Activated CD4-positive, CD25-positive, alpha-beta regulatory T cell (primary cell): ENCODE measurements around the gene TM2D3.

Experiments
- DNase-seq, 4 experiments: peaks; one replicate each; lab custom pipeline; 2025; lab: John Stamatoyannopoulos, UW

TM2D3 gene

DNA sequence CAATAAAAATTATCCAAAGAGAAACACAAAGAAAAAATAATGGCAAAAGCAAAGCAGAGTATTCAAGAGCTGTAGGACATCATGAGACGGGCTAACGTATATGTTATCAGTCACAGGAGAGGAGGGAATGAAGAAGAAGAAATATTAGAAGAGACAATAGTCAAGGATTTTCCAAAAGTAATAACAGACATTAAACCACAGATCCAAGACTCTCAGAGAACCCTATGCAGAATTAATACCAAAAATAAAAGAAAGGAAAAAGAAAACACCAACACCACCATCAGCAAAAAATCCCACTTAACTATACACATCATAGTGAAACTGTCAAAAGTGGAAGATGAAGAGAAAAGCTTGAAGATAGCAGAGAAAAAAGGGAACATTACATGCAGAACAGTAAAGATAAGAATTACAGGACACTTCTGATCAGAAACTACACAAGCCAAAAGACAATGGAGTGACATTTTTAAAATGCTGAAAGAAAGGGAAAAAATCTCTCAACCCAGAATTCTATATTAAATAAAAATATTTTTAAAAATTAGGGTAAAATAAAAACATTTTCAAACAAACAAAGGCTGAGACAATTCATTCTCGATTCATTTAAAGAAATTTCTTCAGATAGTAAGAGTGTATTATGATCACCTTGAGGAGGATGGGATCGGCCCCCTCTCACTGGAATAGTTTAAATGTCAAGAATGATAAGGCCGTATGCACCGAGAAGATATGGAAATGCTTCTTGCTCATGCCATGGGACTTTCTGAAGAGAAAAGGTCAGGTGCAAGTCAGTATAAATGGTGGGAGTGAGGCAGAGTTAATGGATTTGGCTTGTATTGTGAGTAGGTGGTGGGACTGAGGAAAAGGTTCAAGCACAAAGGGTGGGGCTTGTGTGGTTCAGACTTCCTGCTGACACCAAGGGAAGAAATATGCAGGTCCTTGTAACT lies 28.5 kb downstream of the TM2D3 start:
- no peak for DNase-seq

DNA sequence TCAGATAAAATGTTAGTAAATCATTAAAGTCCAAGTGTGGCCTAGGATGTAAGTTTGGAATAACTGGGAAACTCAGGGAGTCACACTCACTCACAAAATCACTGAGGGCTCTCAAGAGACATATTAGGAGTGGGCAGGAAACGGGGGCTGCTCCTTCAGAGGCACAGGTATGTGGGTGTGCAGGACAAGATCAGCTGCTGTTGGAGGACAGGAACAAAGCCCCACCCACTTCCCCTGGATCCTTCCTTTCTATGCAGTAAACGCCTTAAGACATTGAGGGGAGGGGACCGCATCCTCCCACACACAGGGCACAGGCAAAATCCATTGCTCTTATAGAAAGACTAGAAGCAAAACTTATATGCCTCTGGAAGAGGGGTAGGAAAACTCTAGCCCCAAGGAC lies 30.2 kb downstream of the TM2D3 start:
- DNase-seq: no peak

DNA sequence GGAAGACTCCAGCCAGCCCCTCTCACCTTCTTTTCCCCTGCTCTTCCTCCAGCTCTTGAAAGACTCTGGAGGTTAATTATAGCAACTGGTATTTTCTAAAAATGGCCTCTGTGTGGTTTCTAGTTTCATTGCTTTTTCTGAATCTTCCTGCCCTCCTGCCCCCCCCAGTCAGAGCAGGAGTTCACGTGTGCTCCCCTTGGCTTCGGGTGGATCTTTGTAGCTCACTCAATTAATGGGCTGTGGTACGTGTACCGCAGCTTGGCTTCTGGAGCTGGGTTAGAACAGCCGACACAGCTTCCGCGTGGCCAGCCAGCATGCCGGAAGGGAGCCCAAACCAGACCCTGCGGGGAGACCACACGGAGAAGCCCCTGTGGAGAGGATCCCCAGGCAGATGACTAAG lies 31.5 kb downstream of the TM2D3 start:
- no peak for DNase-seq

DNA sequence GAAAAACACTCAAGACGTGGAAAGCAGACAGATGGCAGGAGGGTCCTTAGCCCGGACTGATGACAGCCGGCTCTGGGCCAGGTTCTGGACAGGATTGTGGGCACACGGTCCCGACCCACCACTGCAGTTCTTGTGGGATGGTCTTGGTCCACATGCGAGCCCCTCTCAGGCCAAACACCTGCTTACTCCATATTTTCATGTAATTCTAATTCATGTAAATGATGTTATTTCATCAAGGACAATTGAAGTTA lies 32.6 kb downstream of the TM2D3 start:
- DNase-seq: no peak

DNA sequence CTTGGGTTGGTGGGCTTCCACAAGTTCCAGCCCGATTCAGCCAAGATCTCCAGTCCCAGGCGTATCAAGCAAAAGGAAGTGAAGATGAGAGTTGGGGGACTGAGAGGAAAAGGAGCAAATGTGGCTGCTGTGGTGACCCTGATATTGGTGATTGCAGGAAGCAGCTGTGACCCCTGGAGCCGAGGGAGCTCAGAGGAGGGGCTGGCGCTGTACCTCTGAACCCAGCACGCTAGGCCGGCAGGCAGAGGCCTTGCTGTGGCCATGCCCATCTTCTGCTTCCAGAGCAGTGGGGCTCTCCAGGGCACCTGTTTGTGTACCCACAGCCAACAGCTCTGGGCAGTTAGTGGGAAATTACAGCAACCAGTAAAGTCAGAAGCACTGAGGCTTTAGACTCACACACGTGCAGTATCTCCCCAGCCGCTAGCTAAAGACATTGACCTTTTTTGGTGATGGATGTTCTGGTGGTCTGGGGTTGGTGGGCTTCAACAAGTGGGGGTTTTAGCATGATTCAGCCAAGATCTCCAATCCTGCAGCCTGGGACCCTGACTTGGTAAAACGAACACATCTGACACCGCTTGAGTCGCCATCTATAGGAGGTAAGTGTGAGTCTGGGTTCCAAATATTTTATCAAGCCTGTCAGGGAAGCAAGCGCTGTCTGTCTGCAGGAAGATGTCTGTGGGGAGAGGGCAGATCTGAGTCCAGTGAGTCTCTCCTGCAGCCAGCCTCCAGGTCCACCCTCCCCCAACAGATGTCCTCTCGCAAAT lies 33.1 kb downstream of the TM2D3 start:
- no peak for DNase-seq

DNA sequence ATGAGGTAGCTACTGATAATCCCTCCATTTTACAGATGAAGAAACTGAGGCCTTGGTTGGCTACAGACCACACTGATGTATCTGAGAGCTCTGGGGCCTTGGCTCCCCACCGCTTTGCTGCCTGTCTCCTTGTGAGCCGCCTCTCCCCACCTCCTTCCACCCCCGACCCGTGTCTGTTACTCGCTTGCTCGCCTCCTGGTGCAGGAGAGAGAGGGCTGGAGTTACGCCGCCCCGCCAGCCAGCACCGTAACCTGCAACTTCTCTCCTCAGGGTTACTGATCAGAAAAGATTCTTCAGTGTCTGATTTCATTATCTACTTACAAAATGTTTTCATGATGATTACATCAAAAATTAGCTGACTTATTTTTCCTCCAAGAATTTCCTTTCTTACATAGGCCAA lies 34.1 kb downstream of the TM2D3 start:
- no peak for DNase-seq

DNA sequence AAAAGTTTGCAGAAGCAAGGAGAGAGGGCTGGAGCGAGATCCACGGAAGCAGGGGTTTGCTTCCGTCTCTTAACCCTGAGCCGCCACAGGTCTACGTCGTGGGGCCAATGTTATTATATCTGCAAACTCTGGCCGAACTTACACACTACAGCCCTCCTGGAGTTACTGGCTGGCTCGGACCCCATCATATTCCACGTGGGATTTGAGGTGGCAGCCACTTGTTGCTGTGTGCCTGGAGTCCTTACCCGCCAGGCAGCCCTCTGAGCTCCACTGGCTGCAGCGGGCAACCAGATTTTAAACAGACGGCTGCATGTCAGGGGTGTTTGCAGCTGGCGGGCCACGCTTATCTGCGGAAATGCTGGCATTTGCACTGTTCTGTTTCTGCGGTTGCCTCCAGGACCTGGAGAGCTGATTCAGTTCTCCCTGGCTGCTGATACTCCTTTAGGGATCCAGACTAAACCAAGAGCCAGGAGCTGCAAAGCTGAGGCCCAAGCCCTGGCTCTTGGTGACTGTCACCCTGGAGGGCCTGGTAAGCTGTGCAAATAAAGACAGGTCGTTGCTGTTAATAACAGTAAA lies 34.7 kb downstream of the TM2D3 start:
- DNase-seq: no peak

DNA sequence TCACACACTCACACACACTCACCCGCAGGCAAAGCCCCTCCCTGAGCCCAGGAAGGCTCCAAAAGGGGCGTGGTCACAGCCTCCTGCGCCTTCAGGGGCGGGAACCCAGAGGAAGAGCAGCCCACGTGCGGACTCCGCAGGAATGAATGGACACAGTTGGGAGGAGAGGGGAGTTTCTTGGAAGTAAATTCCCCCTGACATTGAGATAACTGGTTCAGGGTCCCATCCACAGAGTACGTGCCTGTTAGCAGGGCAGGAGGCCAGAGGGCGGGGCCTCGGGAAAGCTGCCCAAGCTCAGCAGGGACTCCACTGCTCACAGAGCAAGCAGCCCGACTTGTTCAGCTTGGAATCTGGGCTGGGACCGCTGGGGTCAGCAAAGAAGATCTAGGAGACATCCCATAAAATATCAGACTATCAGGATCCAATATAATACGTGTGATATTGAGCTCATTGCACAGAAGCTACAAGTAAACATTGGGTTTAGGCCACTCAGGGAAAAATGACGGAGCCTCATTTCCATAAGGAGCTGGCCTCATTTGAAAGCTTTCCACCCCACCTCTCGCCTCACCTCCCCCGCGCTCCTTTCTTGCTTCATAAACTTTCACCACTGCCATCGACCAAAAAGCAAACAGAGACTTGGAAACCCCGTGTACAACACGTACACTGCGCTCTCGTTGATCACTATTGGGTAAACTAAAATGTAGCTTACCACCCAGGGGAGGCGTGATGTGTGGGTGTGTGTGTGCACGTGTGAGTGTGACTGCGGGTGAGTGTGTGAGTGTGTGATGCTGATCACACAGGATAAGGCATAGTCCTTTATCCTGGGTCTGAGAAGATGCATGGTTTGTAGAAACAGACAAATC lies 36.0 kb downstream of the TM2D3 start:
- no peak for DNase-seq

DNA sequence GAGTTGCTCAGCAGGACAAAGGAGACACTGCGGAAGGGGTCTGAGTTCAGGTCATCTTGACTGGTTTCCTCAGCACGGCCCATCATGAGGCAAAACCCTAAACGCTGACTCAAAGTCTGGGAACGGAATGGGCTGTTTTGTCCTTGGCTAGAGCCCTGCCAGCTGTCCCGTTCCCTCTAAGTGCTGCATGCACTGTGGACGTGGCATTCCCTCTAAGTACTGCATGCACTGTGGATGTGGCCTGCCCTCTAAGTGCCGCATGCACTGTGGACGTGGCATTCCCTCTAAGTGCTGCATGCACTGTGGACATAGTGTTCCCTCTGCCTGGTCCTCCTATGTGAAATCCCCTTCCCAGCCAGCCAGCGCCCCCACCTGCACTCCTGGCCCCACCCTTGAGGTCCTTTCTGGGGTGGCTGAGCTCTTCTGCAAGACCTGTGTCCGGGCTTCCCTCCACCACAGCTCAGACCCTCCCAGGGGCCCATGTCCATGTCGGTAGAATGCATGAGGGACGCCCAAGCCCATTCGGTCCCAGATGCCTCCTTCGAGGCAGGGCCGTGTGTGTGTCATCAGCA lies 36.7 kb downstream of the TM2D3 start:
- no peak for DNase-seq

DNA sequence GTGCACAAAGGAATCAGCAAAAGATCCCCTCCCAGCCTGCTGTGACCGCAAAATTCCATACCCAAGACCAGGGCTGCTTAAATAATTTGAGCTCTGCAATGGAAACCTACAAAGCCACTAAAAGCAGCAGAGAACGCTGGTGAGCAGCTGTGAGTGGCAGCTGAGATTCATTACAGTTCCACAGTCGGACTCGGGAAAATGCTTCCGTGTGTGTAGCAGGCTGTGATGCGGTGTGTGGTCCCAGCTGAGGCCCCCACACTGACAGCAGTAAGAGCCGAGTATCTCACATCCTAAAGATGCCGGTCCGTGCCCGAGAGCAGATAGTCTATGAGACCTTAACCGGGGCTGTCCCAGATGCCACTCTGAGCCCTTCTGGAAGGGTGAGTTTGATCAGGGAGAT lies 37.4 kb downstream of the TM2D3 start:
- no peak for DNase-seq

DNA sequence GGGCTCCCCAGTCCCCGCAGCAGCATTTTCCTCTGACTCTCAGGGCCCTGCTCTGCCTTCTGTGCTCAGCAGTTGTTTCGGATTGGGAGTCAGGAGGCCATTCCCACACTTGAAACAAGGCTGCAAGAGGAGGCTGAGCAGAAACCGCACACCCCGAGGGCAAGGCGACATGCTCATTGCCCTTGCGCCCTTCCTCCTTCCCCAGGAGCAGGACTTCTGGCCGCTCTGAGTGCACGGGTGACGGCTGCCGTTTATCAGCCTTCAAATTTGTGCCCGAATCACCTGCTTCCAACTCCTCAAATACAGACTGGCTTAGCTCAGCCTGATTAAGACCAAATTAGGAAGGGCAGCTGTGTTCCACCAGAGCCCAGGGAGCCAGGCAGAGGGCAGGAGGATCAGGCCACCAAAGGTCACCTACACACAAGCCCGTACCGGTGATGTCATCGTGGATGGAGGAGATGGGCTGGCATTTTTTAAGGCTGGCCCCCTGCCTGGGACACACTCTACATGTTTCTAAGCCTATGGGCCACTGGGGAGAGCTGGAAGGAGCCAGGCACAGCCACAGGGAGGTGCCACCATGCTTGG lies 38.1 kb downstream of the TM2D3 start:
- DNase-seq: no peak

DNA sequence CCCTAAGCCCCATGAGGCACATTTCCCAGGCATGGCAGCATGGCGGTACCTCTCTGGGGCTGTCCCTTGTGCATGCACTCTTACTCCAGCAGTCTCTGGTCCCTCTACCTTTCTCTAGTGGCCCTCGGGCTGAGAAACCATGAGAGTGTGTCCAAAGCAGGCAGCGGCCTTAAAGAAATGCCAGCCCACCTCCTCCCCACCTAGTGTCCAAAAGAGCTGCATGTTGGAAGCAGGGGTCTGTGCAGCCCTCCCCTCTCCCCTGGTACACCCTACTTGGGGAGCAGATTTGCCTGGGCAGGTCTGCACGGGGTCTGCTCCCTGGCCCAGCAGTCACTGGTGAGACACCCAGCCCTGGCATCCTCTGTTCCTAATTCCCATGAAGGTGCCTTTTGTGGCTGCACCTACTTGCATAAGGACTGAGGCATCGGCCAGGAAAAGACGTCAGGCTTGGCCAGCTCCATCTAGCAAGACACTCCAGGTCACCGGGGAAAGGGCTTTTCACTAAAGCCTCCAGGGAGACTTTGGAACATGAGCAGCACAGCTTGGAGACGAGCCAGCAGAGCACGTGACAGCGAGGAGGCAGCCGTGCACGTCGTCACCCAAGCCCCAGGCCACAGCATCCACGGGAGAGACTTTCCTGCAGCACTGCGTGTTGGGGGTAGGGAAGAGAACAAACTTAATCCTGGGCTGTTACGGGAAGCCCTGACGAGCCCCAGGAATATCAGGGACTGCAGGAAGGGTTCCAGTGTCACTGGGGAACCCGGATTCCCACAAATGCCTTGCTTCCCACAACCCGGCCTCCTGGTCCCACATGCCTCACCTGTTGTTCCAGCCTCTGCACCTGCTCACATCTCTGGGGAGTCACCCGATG lies 38.8 kb downstream of the TM2D3 start:
- no peak for DNase-seq

DNA sequence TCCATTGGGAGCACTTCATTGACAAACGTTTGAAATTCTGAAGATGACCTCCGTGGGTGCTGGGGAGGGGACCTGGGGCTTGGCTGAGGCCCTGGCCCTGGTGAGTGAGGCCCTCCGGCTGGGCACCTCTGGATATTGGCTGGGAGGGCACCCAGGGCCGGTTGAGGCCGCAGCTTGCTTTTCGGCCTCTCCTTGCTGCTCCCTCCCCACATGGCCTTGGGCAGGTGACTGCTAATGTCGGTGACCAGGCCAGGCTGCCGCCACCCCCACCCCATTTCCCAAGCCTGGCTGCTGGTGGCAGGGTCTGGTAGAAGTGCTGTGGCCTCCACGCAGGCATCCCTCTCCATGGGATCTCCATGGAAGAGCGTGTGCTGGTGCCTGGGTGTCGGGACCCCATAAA lies 39.5 kb downstream of the TM2D3 start:
- no peak for DNase-seq

DNA sequence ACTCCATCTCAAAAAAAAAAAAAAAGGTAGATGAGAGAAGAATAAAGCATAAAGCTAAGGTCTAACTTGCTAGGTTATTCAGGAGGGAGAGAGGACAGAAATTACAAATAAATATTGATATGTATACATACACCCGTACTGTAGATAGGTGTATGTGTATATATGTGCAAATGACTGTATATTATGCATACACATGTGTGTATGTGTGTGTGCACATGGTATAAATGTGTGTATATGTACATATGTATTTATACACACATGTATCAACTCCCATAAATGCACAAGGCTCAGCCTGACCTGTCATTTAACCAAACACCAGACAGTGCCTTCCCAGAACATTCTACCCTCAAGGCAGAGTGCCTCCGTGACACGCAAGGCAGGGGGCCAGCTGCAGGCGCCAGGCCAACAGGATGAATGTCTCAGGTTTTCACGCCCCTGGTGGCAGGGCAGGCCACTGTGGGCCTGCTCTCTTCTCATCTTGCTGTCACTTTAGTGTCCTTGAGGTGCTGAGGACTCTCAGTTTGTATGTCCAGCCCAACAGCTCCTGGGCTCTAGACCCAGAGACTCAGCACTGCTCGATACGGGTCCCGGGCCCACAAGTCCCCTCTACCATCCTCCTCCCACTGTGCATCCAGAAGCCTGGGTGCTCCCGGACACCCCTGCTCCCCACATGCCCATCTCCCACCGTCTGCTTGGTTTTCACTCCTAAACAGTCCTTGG lies 40.4 kb downstream of the TM2D3 start:
- DNase-seq: no peak

DNA sequence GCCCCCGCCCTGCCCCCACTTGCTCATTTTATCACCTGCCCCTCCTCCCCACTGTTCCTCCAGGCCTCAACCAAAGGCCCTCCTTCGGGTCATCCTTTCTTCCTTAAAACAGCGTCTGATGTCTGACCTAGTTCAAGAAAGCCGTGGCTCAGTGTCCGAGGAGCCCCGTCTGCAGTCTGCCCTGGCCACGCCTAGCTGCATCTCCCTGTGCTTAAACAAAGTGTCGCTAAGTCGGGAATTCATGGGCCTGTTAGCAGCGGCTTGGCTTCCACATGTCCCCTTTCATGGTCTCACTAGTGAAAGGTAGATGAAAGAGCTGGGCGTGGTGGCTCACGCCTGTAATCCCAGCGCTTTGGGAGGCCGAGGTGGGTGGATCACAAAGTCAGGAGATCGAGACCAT lies 41.2 kb downstream of the TM2D3 start:
- DNase-seq: no peak

DNA sequence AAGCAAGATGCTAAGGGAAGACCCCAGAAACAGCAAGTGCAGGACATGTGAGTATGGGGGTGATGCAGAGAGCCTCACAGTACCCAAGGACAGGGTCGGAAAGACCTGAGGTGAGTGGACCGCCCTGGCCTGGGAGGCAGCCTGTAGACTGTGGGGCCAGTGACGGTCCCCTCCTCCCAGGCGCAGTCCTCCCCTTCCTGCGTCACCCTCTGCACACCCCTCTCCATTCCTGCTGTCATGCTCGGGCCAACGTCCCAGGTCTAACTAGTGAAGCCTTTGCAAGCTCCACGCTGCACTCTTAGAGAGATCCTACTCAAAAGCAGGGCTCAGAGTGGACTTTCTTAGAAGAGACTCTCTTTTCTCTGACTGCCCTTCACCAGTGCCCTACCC lies 41.6 kb downstream of the TM2D3 start:
- DNase-seq: no peak

DNA sequence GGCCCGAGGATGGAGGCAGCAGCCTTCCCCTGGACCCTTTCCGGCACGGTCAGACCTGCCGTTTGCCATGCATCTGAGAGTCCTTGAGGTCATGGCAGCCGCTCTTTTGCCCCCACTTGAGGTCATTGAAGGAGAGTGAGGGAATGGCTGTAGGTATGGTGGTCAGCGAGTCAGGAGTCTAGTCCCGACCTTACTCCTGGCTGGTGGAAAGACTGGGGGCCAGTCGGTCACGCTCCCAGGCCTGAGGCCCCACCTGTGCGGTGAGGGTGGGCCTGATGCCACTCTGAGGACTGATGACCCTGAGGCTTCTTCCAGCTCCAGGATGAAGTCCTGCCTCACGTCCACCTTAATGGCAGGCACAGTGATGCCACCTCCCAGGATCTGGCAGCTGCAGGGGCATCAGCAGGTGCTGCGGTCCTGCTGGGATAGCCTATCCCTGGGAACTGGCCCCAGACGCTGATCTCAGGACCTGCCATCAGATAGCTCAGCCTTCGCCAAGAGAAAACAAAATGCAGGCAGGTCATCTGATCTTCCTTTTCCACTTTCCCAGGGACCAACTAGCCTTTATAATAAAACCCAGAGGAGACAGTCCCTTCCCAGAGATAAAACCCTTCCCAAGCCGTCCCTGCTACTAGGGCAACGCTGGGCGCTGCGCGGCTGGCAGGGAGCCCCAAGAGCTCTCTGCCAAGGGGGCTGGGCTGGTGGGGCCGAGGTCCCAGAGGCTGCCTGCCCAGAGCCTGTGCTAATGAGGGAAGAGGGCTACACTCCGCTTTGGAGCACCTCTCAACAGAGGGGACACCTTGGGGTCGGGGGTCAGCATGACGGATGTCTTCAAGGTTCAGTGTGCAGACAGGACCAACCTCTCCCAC lies 42.2 kb downstream of the TM2D3 start:
- DNase-seq: no peak

DNA sequence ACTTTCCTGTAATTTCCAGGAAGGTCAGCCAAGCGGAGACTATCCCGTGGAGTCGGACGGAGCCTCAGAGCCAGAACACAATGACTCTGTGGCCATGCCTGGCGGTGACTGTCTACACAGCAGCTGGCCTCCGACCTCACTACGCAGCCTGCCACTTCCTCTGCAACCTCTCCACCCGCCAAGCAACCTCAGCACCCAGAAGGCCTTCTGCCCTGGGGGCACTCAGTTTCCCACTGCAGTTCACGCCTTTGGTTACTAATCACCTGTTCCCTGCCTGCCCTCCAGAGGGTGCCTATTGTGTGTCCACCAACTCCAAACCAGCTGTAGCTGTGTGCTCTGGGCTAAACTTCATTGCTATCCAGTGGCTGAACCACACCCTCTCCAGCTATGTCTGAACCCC lies 44.0 kb downstream of the TM2D3 start:
- no peak for DNase-seq

DNA sequence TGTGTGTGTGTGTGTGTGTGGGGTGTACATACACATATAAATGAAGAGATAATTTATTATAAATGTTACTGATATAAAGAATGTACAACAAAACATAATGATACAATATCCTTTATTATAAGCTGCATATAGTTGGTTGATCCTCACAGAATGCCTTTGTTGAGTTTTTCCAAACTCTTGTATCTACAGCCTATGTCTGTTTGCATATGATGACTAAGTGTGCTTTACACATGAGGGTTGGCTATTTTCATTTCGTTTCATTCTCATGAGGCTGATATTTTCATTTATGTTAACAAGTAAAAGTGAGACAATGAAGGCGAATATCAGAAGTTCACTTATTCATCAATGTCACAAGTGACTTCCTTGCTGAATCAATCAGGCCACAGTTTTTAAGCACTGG lies 45.1 kb downstream of the TM2D3 start:
- no peak for DNase-seq
